GM12878 (cell line): ENCODE measurements around the gene PIK3R5. TPM values are rescaled to one million over a fixed set of nuclear protein-coding genes. Genes with fewer than 3 reads are reported as not detected.

Experiments
- ATAC-seq: fragments of 200-7000 bp; cut with Tn5 transposase; 3 replicates; pipeline ENCODE4 v1.9.1; 2020; ENCODE audit warnings: mild to moderate bottlenecking, moderate library complexity
- BruUV-seq: library from RNA; stranded (reverse); fragments of 400-500 nt; replicated peaks from 2 replicates; lab custom pipeline; 2021; lab: Mats Ljungman, UMichigan
- CTCF ChIA-PET: fragments of 300-600 bp; sonication (Branson Sonifier 250); formaldehyde crosslinking; extraction: SDS; loops from one replicate; lab custom pipeline; 2021; ENCODE audit warnings: inconsistent platforms; lab: Yijun Ruan, JAX
- POLR2A ChIA-PET: fragments of 350-600 bp; formaldehyde crosslinking; extraction: SDS; loops from one replicate; lab custom pipeline; 2021; ENCODE audit warnings: inconsistent platforms; lab: Charles Lee
- RAD21 ChIA-PET: fragments of 300-600 bp; sonication (Branson Sonifier 250); formaldehyde crosslinking; loops from one replicate; lab custom pipeline; 2023; ENCODE audit warnings: antibody characterized with exemption; ENCODE audit not compliant: unreplicated experiment; lab: Charles Lee
- SMC1A ChIA-PET: fragments of 300-600 bp; sonication (Branson Sonifier 250); formaldehyde crosslinking; loops from one replicate; lab custom pipeline; 2023; ENCODE audit not compliant: unreplicated experiment, uncharacterized antibody; lab: Charles Lee
- DNase-seq: peaks from one replicate; pipeline ENCODE4 v3.0.0-alpha.2; 2011; ENCODE audit warnings: low read depth, low spot score
- FAIRE-seq: peaks from 3 replicates; lab custom pipeline; 2011; peaks lifted over from hg19 to GRCh38; lab: Jason Lieb, UNC
- H2AFZ ChIP-seq: 2 replicates; pipeline ENCODE4 v1.6.0; 2011; ENCODE audit warnings: low read depth, low read length, control low read depth; ENCODE audit not compliant: control insufficient read depth
- H3K27ac ChIP-seq: 2 replicates; pipeline ENCODE4 v1.5.1; 2011; ENCODE audit warnings: control low read depth; ENCODE audit not compliant: control insufficient read depth, insufficient read depth
- H3K27me3 ChIP-seq, 2 experiments: replicated peaks in 1 of 2; 2 replicates each; pipeline versions ENCODE4 v1.6.0 to v1.6.1; 2011; ENCODE audit warnings: low read length in 1 of 2; ENCODE audit not compliant: control insufficient read depth in 2 of 2, insufficient read depth in 2 of 2
- H3K36me3 ChIP-seq, 2 experiments: 2 replicates each; pipeline ENCODE4 v1.5.1; 2011; ENCODE audit warnings: low read length in 1 of 2; ENCODE audit not compliant: control insufficient read depth in 2 of 2, insufficient read depth in 2 of 2
- H3K4me1 ChIP-seq: 2 replicates; pipeline ENCODE4 v1.6.1; 2011; ENCODE audit warnings: mild to moderate bottlenecking, low read length, moderate library complexity, mixed read lengths; ENCODE audit not compliant: control insufficient read depth, insufficient read depth
- H3K4me2 ChIP-seq: 2 replicates; pipeline ENCODE4 v1.6.0; 2011; ENCODE audit warnings: control low read depth; ENCODE audit not compliant: control insufficient read depth, insufficient read depth
- H3K4me3 ChIP-seq: fragments of 200-600 bp; sonication (generic); 2 replicates; pipeline ENCODE4 v1.5.1; 2016
- H3K79me2 ChIP-seq: 2 replicates; pipeline ENCODE4 v1.6.0; 2011; ENCODE audit warnings: low read length; ENCODE audit not compliant: control insufficient read depth, insufficient read depth
- H3K9ac ChIP-seq: 2 replicates; pipeline ENCODE4 v1.8.0; 2011; ENCODE audit warnings: low read length, control low read depth, mixed read lengths; ENCODE audit not compliant: control insufficient read depth, insufficient read depth
- H3K9me3 ChIP-seq: replicated peaks from 3 replicates; pipeline ENCODE4 v1.5.1; 2011; ENCODE audit warnings: mild to moderate bottlenecking, low read length; ENCODE audit not compliant: control insufficient read depth, insufficient read depth
- H4K20me1 ChIP-seq: 2 replicates; pipeline ENCODE4 v1.6.0; 2011; ENCODE audit not compliant: control insufficient read depth, insufficient read depth
- ATF2 ChIP-seq: IDR thresholded peaks from 2 replicates; pipeline ENCODE4 v1.6.1; 2012; ENCODE audit warnings: low read length, inconsistent platforms
- CHD2 ChIP-seq: IDR thresholded peaks from 2 replicates; pipeline ENCODE4 v1.6.1; 2011; ENCODE audit warnings: low read depth, low read length, improper control_type of control experiment, borderline replicate concordance
- CREB1 ChIP-seq: IDR thresholded peaks from 2 replicates; pipeline ENCODE4 v1.6.1; 2012; ENCODE audit warnings: low read depth, mild to moderate bottlenecking, inconsistent platforms
- CTCF ChIP-seq, 3 experiments: IDR thresholded peaks in 2 of 3; conservative IDR thresholded peaks in 1 of 3; 2 replicates each; pipeline ENCODE4 v1.5.1; 2011; ENCODE audit warnings: low read depth in 3 of 3, low read length in 3 of 3, mild to moderate bottlenecking in 3 of 3, control low read depth in 2 of 3, moderate library complexity in 2 of 3, inconsistent platforms in 1 of 3, mixed read lengths in 1 of 3; ENCODE audit not compliant: control insufficient read depth in 2 of 3, insufficient read depth in 1 of 3; ENCODE audit errors: extremely low read depth in 1 of 3
- ESRRA ChIP-seq: IDR thresholded peaks from 2 replicates; pipeline ENCODE4 v1.6.1; 2012; ENCODE audit warnings: mild to moderate bottlenecking, low read length, improper control_type of control experiment
- IKZF1 ChIP-seq: fragments of 450-650 bp; conservative IDR thresholded peaks from 2 replicates; pipeline ENCODE4 v1.6.1; 2017; ENCODE audit warnings: antibody characterized with exemption, mild to moderate bottlenecking
- MYB ChIP-seq: fragments of 150-350 bp; IDR thresholded peaks from 2 replicates; pipeline ENCODE4 v1.6.1; 2014; ENCODE audit warnings: mild to moderate bottlenecking, low read depth, low read length, borderline replicate concordance
- NBN ChIP-seq: fragments of 450-650 bp; IDR thresholded peaks from 2 replicates; pipeline ENCODE4 v1.6.1; 2016
- PAX5 ChIP-seq: IDR thresholded peaks from 2 replicates; pipeline ENCODE4 v1.6.1; 2011; ENCODE audit warnings: low read depth, low read length, borderline replicate concordance
- PBX3 ChIP-seq: IDR thresholded peaks from 2 replicates; pipeline ENCODE4 v1.6.1; 2011; ENCODE audit warnings: mild to moderate bottlenecking, low read depth, low read length, moderate library complexity; ENCODE audit not compliant: insufficient replicate concordance
- PKNOX1 ChIP-seq: fragments of 450-650 bp; IDR thresholded peaks from 2 replicates; pipeline ENCODE4 v1.6.1; 2016; ENCODE audit warnings: mild to moderate bottlenecking
- RBBP5 ChIP-seq: fragments of 200-600 bp; sonication (generic); conservative IDR thresholded peaks from 2 replicates; pipeline ENCODE4 v1.6.1; 2016
- SMC3 ChIP-seq: IDR thresholded peaks from 2 replicates; pipeline ENCODE4 v1.6.1; 2011; ENCODE audit warnings: low read length, improper control_type of control experiment, borderline replicate concordance
- SREBF2 ChIP-seq: IDR thresholded peaks from 2 replicates; pipeline ENCODE4 v1.6.1; 2012; ENCODE audit warnings: mild to moderate bottlenecking, low read length
- STAT1 ChIP-seq: fragments of 450-650 bp; conservative IDR thresholded peaks from 2 replicates; pipeline ENCODE4 v1.6.1; 2014; ENCODE audit warnings: antibody characterized with exemption, mild to moderate bottlenecking
- TAF1 ChIP-seq: IDR thresholded peaks from 2 replicates; pipeline ENCODE4 v1.6.1; 2011; ENCODE audit warnings: mild to moderate bottlenecking, low read depth, low read length, borderline replicate concordance
- WRNIP1 ChIP-seq: IDR thresholded peaks from 2 replicates; pipeline ENCODE4 v1.6.1; 2011; ENCODE audit warnings: low read depth, low read length, improper control_type of control experiment, borderline replicate concordance
- YY1 ChIP-seq: IDR thresholded peaks from 2 replicates; pipeline ENCODE4 v1.6.1; 2011; ENCODE audit warnings: low read depth, mild to moderate bottlenecking, low read length
- WGBS: methylation state at CpG from one replicate; pipeline ENCODE4 v1.1.6; 2016; ENCODE audit warnings: low lambda C conversion rate; ENCODE audit not compliant: insufficient replicate concordance, insufficient coverage; ENCODE audit errors: missing lambda C conversion rate; 5-methylcytosine and 5-hydroxymethylcytosine counted together
- in situ Hi-C: fragments of 300-500 bp; cut with MboI; formaldehyde crosslinking; loops from 9 replicates; pipeline ENCODE4 v1.14.3; 2018; ENCODE audit warnings: mixed read lengths
- intact Hi-C: fragments of 100-400 bp; cut with micrococcal nuclease; formaldehyde crosslinking; loops from one replicate; pipeline ENCODE4 v1.14.2; 2022; ENCODE audit not compliant: unreplicated experiment
- polyA plus RNA-seq, 11 experiments: library from polyadenylated mRNA; depleted of rRNA in 4 of 11; unstranded in 6 of 11; stranded (reverse) in 5 of 11; fragments of >200 nt; fragmentation: Nextera tagmentation in 4 of 11; fragmentation: Illumina TruSeq in 1 of 11; extraction: Ambion mirVana in 4 of 11; extraction: Trizol in 1 of 11; gene quantifications; 1 replicate in 1 of 11; 2 replicates in 10 of 11; pipeline versions ENCODE4 v1.2.1 to v1.2.3, GENCODE V29; 2011 to 2016; ENCODE audit warnings: inconsistent platforms in 2 of 11, missing spikeins in 2 of 11, low read depth in 1 of 11
- total RNA-seq, 4 experiments: library from RNA; depleted of rRNA in 3 of 4; stranded (reverse); fragments of >200 nt in 3 of 4; fragmentation: Illumina TruSeq in 1 of 4; extraction: Trizol in 1 of 4; gene quantifications; 2 replicates each; pipeline versions ENCODE4 v1.2.1 to v1.2.3, GENCODE V29; 2013 to 2021

The PIK3R5 gene
- total and polyA plus RNA-seq, 10 of the 15 experiments (the other 5 are each of a cell fraction or from before 2014, with no cell fraction given): 9.5 to 50.8 (median 35.5) TPM

GRCh38 chr17:8960325-8961140 lies 5.0 kb downstream of the PIK3R5 start:
- FAIRE-seq: no peak
- H3K9ac ChIP-seq: peak overlapping the region; percentile 37
- peaks cover 95% of the 10 kb centered on the region for H3K79me2 ChIP-seq
- intact Hi-C loops (no loop called here), in situ Hi-C loops (loop anchor here (25.0 kb wide), 1 partner anchor 1077 kb away; no protein-coding TSS in a partner anchor)
- ATAC-seq: peak; percentile 10
- ChIA-PET SMC1A (interaction anchor here (0.9 to 19.1 kb wide), 10 partner anchors 11 to 95 kb away, joined by 3 to 345 read pairs (median 4); no protein-coding TSS in a partner anchor), POLR2A (interaction anchor here (1.2 to 5.5 kb wide), 6 partner anchors 8 to 96 kb away, joined by 4 to 56 read pairs (median 14); no protein-coding TSS in a partner anchor), RAD21 (interaction anchor here (0.6 to 6.1 kb wide), 10 partner anchors 16 to 155 kb away, joined by 3 to 69 read pairs (median 4); partner anchors contain the start of gene PIK3R6), CTCF (interaction anchor here (1.2 to 5.7 kb wide), 5 partner anchors 10 to 65 kb away, joined by 3 to 44 read pairs (median 5); no protein-coding TSS in a partner anchor)
- H3K36me3 ChIP-seq: peaks cover 0 to 3% of the 10 kb centered on the region in 2 experiments; a peak in 1 of 4 replicates
- peak overlapping the region; percentile 57; the same call in 1 of the 2 replicates for H3K4me3 ChIP-seq
- no peaks in the 10 kb centered on the region for H3K27me3 ChIP-seq
- 36% methylated on average over 10 of the region's 10 CpGs for WGBS
- H3K27ac ChIP-seq: peak overlapping the region; percentile 81
- H3K4me2 ChIP-seq: peak overlapping the region; percentile 85
- no peak for DNase-seq
- no peaks in the 10 kb centered on the region for H4K20me1 ChIP-seq
- H3K9me3 ChIP-seq: no peaks in the 10 kb centered on the region
- peaks cover 61% of the 10 kb centered on the region for H3K4me1 ChIP-seq
- H2AFZ ChIP-seq: no peak overlapping the region
- no TSS peak for BruUV-seq
- no peak for TF ChIP-seq WRNIP1
- no peak for TF ChIP-seq CREB1
- TF ChIP-seq IKZF1: no peak
- peak; percentile 75 for TF ChIP-seq PKNOX1
- no peak for TF ChIP-seq SMC3
- TF ChIP-seq STAT1: no peak
- TF ChIP-seq PBX3: peak; percentile 65
- TF ChIP-seq NBN: no peak
- TF ChIP-seq ESRRA: no peak
- no peak for TF ChIP-seq TAF1
- no peak for TF ChIP-seq PAX5
- no peak for TF ChIP-seq CTCF (IDR thresholded peaks at IDR 0.05 in 2 of 3, conservative IDR thresholded peaks at IDR 0.05 in 1 of 3; ENCODE audit: control insufficient read depth in 2 of 3, extremely low read depth in 1 of 3, insufficient read depth in 1 of 3, low read depth in 3 of 3, low read length in 3 of 3)
- 0 out of 2 replicates have a peak, but pooled peaks have one; percentile 25 for TF ChIP-seq YY1
- no peak for TF ChIP-seq SREBF2
- no peak for TF ChIP-seq MYB
- no peak for TF ChIP-seq CHD2
- no peak for TF ChIP-seq ATF2
- no peak for TF ChIP-seq RBBP5
